ENCODE results near the gene ASIC5.

DNA sequence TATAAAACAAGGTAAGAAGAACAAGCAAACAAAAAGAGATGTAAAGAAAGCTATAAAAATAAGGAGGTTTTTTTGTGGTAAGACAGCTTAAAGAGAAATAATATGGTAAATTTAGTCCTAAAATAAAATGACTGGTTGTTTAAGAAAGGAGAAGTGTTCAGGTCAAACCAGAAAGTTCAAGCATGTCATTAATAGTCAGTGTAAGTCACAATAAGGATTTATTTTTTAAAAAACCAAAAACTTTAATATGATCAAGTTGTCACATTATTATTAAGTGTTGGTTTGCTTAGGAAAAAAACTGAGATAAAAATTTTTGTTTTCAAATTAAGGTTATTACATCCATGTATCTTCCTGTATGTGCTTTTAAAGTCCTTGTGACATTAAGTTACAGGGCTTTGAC is 19.1 kb downstream of the ASIC5 start:
- no peak for TF ChIP-seq CTCF (IDR thresholded peaks at IDR 0.05)
- TF ChIP-seq, protein P1, sequence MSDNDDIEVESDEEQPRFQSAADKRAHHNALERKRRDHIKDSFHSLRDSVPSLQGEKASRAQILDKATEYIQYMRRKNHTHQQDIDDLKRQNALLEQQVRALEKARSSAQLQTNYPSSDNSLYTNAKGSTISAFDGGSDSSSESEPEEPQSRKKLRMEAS (IDR thresholded peaks at IDR 0.05; ENCODE audit: low read depth) = no peak
- no peak for TF ChIP-seq ELF1 (IDR thresholded peaks at IDR 0.05)
- no peak for TF ChIP-seq NRF1 (IDR thresholded peaks at IDR 0.05; ENCODE audit: low read depth, low read length)
- no peak for TF ChIP-seq SIN3A (IDR thresholded peaks at IDR 0.05; ENCODE audit: borderline replicate concordance, low read depth, low read length)
- no peak for TF ChIP-seq RAD21 (IDR thresholded peaks at IDR 0.05; ENCODE audit: low read length)
- no peak for TF ChIP-seq POLR2AphosphoS5 (IDR thresholded peaks at IDR 0.05; ENCODE audit: low read depth, low read length)
- no peak for TF ChIP-seq TEAD4 (IDR thresholded peaks at IDR 0.05; ENCODE audit: borderline replicate concordance, insufficient read depth)
- TF ChIP-seq EP300 (IDR thresholded peaks at IDR 0.05; ENCODE audit: borderline replicate concordance in 1 of 2, low read depth in 1 of 2, low read length in 1 of 2) = no peak
- TF ChIP-seq GABPA (IDR thresholded peaks at IDR 0.05; ENCODE audit: low read depth) = no peak
